GM10266 (cell line): ENCODE data around the gene DRAXIN.

Experiments used
- DNase-seq: peaks from one replicate; pipeline ENCODE4 v3.0.0; 2012; ENCODE audit errors: extremely low spot score
- TF ChIP-seq, protein P1 (sequence below): IDR thresholded peaks from 2 replicates; pipeline ENCODE4 v1.5.1; 2012; ENCODE audit warnings: mild to moderate bottlenecking, low read depth; ENCODE audit not compliant: control insufficient read depth, insufficient read depth; ENCODE audit errors: missing control alignments

DRAXIN gene

DNA sequence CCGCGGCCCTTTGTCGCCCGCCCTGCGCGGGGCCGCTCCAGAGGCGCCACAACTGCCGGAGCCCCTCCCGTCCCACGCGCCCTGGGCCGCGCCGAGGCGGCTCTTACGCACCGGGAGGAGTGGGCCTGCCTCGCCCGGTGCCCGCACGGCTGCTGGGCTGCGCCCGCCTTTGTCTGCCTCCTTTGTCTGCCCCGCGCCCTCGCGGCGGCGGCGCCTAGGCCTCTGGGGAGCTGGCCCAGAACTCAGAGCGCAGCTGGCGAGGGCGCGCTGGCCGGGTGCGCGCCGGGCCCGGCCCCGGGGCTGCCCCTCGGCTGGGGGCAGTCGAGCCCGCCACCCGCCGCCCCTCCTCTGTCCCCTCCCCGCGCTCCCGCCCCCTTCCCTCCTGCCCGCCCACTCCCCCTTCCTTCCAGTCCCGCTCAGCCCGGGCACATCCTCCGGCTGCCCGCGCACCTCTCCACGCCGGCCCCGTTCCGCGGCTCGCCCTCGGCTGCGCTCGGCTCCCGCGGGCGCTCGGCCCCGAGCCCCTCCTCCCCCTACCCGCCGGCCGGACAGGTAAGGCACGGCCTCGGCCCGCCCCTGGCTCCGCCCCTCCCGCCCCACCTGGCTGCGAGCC lies at the start of gene DRAXIN:
DRAXIN (plus strand) TSS at position 409 of the 613 bp plus-strand sequence. CDS start 14,549 bp downstream, outside the sequence.
- TF ChIP-seq, protein P1, sequence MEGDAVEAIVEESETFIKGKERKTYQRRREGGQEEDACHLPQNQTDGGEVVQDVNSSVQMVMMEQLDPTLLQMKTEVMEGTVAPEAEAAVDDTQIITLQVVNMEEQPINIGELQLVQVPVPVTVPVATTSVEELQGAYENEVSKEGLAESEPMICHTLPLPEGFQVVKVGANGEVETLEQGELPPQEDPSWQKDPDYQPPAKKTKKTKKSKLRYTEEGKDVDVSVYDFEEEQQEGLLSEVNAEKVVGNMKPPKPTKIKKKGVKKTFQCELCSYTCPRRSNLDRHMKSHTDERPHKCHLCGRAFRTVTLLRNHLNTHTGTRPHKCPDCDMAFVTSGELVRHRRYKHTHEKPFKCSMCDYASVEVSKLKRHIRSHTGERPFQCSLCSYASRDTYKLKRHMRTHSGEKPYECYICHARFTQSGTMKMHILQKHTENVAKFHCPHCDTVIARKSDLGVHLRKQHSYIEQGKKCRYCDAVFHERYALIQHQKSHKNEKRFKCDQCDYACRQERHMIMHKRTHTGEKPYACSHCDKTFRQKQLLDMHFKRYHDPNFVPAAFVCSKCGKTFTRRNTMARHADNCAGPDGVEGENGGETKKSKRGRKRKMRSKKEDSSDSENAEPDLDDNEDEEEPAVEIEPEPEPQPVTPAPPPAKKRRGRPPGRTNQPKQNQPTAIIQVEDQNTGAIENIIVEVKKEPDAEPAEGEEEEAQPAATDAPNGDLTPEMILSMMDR, result no peak
- DNase-seq, result no peak

- TF ChIP-seq, protein P1, result no peak
- no peak for DNase-seq
Observed at GRCh38 chr1:11641776-11642305, 49.7 kb upstream of the DRAXIN start.

GRCh38 chr1:11642418-11643017 lies 49.0 kb upstream of the DRAXIN start:
- peak; percentile 85 for DNase-seq
- TF ChIP-seq, protein P1, result peak; percentile 98

GRCh38 chr1:11643782-11644181 lies 47.7 kb upstream of the DRAXIN start:
- TF ChIP-seq, protein P1, result no peak
- no peak for DNase-seq

DNA sequence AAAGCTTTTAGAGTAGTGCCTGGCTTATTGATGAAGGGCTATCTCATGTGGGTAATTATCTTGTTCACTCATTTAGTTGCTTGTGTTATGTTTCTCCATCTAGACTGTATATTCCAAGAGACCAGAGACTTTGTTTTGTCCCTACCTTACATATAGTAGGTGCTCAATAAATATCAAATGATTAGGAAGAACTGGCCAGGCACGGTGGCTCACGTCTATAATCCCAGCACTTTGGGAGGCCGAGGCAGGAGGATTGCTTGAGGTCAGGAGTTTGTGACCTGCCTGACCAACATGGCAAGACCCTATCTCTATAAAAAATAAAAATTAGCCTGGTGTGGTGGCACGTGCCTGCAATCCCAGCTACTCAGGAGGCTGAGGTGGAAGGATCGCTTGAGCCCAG lies 46.2 kb upstream of the DRAXIN start:
- TF ChIP-seq, protein P1, result no peak
- no peak for DNase-seq

DNA sequence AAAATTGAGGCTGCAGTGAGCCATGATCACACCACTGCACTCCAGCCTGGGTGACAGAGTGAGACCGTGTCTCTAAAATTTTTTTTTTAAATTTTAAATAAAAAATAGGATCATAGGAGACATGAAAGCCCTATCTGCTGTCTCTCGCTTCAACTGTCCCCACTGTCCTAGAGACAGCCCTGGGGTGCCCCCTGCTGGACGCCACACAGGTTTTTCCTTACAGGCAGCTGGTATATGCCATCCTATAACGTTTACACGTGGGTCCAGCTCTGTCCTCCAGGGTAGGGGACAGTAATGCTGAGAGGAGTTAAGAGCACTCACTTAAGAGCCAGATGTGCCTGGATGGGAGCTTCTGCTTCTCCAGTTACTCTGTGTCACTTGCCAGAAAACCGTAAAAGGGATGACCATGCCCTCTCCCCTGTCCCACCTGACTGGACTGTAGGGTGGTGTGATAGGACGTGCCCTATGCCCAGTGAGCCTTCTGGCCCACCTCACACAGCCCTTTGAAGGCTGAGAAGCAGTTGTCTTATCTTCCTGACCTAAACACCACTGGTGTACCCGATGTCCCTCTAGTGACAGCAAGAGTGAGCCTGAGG lies 45.7 kb upstream of the DRAXIN start:
- TF ChIP-seq, protein P1, result peak; percentile 92
- peak; percentile 72 for DNase-seq

DNA sequence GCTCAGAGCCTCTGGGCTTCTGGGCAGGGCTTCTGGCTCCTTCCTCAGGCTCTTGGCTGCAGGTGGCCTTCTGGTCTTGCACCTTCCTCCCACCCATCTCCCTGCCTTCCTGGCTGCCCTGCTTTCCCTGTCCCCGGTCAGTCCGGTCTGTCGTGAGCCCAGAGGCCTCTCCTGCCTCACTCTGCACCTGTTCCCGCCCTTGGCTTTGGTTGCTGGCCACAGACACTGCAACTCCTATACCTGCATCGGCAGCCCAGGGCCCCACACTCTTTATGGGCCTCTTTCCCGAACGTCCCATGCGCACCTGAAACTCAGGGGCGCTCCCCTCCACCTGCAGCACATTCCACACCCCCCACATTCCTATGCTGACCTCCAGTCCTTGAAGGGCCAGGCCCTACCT lies 45.2 kb upstream of the DRAXIN start:
- TF ChIP-seq, protein P1, result no peak
- no peak for DNase-seq
